ENCODE measurements around the gene DNAJC10.
"Not testable (repeated sequence)": the region's sequence is repeated elsewhere in the genome, so short reads cannot be mapped to it uniquely, and the experiment has no call there.

The DNAJC10 gene

GRCh38 chr2:182767578-182767977 lies 51.5 kb downstream of the DNAJC10 start:
- no peak overlapping the region for H3K4me3 ChIP-seq (ENCODE audit: low read depth in 1 of 5, low read length in 5 of 5)
- no peak overlapping the region for H3K9ac ChIP-seq (ENCODE audit: low read length in 5 of 5)
- peaks cover 0 to 2% (median 0%) of the 10 kb centered on the region in 5 donors for H3K9me3 ChIP-seq (ENCODE audit: control insufficient read depth in 5 of 5, low read length in 5 of 5)
- peaks cover 0 to 3% (median 0%) of the 10 kb centered on the region in 5 donors for H3K4me1 ChIP-seq (ENCODE audit: control insufficient read depth in 5 of 5, insufficient read depth in 5 of 5, low read length in 5 of 5)
- no peaks in the 10 kb centered on the region for H3K27me3 ChIP-seq (ENCODE audit: control insufficient read depth in 5 of 5, insufficient read depth in 4 of 5, low read length in 5 of 5)
- H3K36me3 ChIP-seq (ENCODE audit: control insufficient read depth in 5 of 5, insufficient read depth in 5 of 5, low read length in 5 of 5), result peaks cover 5 to 29% (median 14%) of the 10 kb centered on the region in 5 donors
- no peak overlapping the region for H3K27ac ChIP-seq (ENCODE audit: low read depth, low read length)

DNA sequence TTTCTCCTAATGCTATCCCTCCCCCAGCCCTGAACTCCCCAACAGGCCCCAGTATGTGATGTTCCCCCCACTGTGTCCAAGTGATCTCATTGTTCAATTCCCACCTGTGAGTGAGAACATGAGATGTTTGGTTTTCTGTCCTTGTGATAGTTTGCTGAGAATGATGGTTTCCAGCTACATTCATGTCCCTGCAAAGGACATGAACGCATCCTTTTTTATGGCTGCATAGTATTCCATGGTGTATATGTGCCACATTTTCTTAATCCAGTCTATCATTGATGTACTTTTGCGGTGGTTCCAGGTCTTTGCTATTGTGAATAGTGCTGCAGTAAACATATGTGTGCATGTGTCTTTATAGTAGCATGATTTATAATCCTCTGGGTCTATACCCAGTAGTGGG lies 52.9 kb downstream of the DNAJC10 start:
- not testable (repeated sequence) for H3K27ac ChIP-seq (ENCODE audit: low read depth, low read length); H3K9ac ChIP-seq (ENCODE audit: low read length in 5 of 5); H3K9me3 ChIP-seq (ENCODE audit: control insufficient read depth in 5 of 5, low read length in 5 of 5); H3K4me1 ChIP-seq (ENCODE audit: control insufficient read depth in 5 of 5, insufficient read depth in 5 of 5, low read length in 5 of 5); H3K27me3 ChIP-seq (ENCODE audit: control insufficient read depth in 5 of 5, insufficient read depth in 4 of 5, low read length in 5 of 5); H3K4me3 ChIP-seq (ENCODE audit: low read depth in 1 of 5, low read length in 5 of 5)
- H3K36me3 ChIP-seq (ENCODE audit: control insufficient read depth in 5 of 5, insufficient read depth in 5 of 5, low read length in 5 of 5), result peaks cover 0 to 20% (median 7%) of the 10 kb centered on the region in 5 donors

- no peaks in the 10 kb centered on the region for H3K27me3 ChIP-seq (ENCODE audit: control insufficient read depth in 5 of 5, insufficient read depth in 4 of 5, low read length in 5 of 5)
- H3K4me1 ChIP-seq (ENCODE audit: control insufficient read depth in 5 of 5, insufficient read depth in 5 of 5, low read length in 5 of 5), result no peaks in the 10 kb centered on the region
- H3K27ac ChIP-seq (ENCODE audit: low read depth, low read length), result no peak overlapping the region
- no peaks in the 10 kb centered on the region for H3K9me3 ChIP-seq (ENCODE audit: control insufficient read depth in 5 of 5, low read length in 5 of 5)
- peaks cover 15 to 39% (median 26%) of the 10 kb centered on the region in 5 donors for H3K36me3 ChIP-seq (ENCODE audit: control insufficient read depth in 5 of 5, insufficient read depth in 5 of 5, low read length in 5 of 5)
- no peak overlapping the region for H3K4me3 ChIP-seq (ENCODE audit: low read depth in 1 of 5, low read length in 5 of 5)
- no peak overlapping the region for H3K9ac ChIP-seq (ENCODE audit: low read length in 5 of 5)
These were observed 63.3 kb downstream of the DNAJC10 start for GRCh38 chr2:182779323-182779722.

DNA sequence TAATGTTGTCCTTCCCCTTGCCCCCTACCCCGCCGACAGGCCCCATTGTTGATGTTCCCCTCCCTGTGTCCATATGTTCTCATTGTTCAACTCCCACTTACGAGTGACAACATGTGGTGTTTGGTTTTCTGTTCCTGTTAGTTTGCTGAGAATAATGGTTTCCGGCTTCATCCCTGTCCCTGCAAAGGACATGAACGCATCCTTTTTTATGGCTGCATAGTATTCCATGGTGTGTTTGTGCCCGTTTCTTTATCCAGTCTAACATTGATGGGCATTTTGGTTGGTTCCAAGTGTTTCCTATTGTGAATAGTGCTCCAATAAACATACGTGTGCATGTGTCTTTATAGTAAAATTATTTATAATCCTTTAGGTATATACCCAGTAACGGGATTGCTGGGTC lies 65.0 kb downstream of the DNAJC10 start:
- not testable (repeated sequence) for H3K27me3 ChIP-seq (ENCODE audit: control insufficient read depth in 5 of 5, insufficient read depth in 4 of 5, low read length in 5 of 5); H3K9ac ChIP-seq (ENCODE audit: low read length in 5 of 5); H3K27ac ChIP-seq (ENCODE audit: low read depth, low read length); H3K4me3 ChIP-seq (ENCODE audit: low read depth in 1 of 5, low read length in 5 of 5); H3K4me1 ChIP-seq (ENCODE audit: control insufficient read depth in 5 of 5, insufficient read depth in 5 of 5, low read length in 5 of 5); H3K9me3 ChIP-seq (ENCODE audit: control insufficient read depth in 5 of 5, low read length in 5 of 5)
- peaks cover 11 to 31% (median 22%) of the 10 kb centered on the region in 5 donors for H3K36me3 ChIP-seq (ENCODE audit: control insufficient read depth in 5 of 5, insufficient read depth in 5 of 5, low read length in 5 of 5)

DNA sequence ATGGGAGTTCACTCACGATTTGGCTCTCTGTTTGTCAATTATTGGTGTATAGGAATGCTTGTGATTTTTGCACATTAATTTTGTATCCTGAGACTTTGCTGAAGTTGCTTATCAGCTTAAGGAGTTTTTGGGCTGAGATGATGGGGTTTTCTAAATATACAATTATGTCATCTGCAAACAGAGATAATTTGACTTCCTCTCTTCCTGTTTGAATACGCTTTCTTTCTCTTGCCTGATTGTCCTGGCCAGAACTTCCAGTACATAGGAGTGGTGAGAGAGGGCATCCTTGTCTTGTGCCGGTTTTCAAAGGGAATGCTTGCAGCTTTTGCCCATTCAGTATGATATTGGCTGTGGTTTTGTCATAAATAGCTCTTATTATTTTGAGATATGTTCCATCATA lies 66.6 kb downstream of the DNAJC10 start:
- not testable (repeated sequence) for H3K9me3 ChIP-seq (ENCODE audit: control insufficient read depth in 5 of 5, low read length in 5 of 5); H3K9ac ChIP-seq (ENCODE audit: low read length in 5 of 5); H3K27ac ChIP-seq (ENCODE audit: low read depth, low read length); H3K4me3 ChIP-seq (ENCODE audit: low read depth in 1 of 5, low read length in 5 of 5); H3K4me1 ChIP-seq (ENCODE audit: control insufficient read depth in 5 of 5, insufficient read depth in 5 of 5, low read length in 5 of 5); H3K27me3 ChIP-seq (ENCODE audit: control insufficient read depth in 5 of 5, insufficient read depth in 4 of 5, low read length in 5 of 5)
- peaks cover 7 to 18% (median 12%) of the 10 kb centered on the region in 5 donors for H3K36me3 ChIP-seq (ENCODE audit: control insufficient read depth in 5 of 5, insufficient read depth in 5 of 5, low read length in 5 of 5)

DNA sequence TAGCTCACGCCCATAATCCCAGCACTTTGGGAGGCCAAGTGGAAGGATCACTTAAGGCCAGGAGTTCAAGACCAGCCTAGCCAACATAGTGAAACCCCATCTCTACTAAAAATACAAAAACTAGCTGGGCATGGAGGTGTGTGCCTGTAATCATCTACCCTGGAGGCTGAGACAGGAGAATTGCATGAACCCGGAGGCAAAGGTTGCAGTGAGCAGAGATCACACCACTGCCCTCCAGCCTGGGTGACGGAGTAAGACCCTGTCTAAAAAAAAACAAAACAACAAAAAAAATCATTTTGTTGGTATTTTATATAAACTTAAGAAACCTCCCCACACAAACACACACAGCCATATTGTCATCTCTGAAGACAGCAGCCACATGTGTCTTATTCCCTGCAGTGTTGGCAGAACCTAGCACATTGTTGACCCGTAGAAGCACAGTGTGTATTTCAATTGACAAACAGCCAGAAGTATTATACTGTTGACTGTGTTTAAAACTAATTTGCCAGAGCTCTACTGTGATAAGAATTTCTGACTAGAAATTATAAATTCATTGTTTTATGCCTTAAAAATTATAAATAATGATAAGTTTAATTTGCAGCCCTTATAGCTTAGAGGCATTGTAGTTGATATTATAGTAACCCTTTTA lies 68.1 kb downstream of the DNAJC10 start:
- H3K4me3 ChIP-seq (ENCODE audit: low read depth in 1 of 5, low read length in 5 of 5), result no peak overlapping the region
- no peak overlapping the region for H3K27ac ChIP-seq (ENCODE audit: low read depth, low read length)
- H3K4me1 ChIP-seq (ENCODE audit: control insufficient read depth in 5 of 5, insufficient read depth in 5 of 5, low read length in 5 of 5), result no peaks in the 10 kb centered on the region
- H3K27me3 ChIP-seq (ENCODE audit: control insufficient read depth in 5 of 5, insufficient read depth in 4 of 5, low read length in 5 of 5), result no peaks in the 10 kb centered on the region
- peaks cover 3 to 9% (median 5%) of the 10 kb centered on the region in 5 donors for H3K36me3 ChIP-seq (ENCODE audit: control insufficient read depth in 5 of 5, insufficient read depth in 5 of 5, low read length in 5 of 5)
- H3K9ac ChIP-seq (ENCODE audit: low read length in 5 of 5), result no peak overlapping the region
- H3K9me3 ChIP-seq (ENCODE audit: control insufficient read depth in 5 of 5, low read length in 5 of 5), result no peaks in the 10 kb centered on the region

DNA sequence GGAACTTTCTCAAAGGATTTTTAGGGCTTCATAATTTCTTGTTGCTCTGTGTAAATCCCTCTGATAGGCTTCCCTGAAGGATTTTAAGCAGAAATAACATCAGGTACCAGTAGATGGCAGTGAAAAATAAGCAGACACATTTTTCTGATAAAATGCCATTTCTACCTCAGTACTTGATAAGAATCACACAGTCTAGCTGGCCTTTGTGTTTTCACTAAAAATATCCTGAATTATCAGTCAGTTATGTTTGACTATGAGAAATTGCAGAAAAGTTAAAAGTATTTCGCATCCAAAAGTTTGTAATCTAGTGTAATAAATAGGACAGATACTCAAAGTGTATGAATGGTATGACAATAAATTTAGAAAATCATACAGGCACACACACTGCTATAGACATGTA lies 68.7 kb downstream of the DNAJC10 start:
- Histone ChIP-seq H3K36me3 (ENCODE audit: control insufficient read depth in 5 of 5, insufficient read depth in 5 of 5, low read length in 5 of 5) (peaks cover 3 to 8% (median 3%) of the 10 kb centered on the region in 5 donors), H3K9me3 (ENCODE audit: control insufficient read depth in 5 of 5, low read length in 5 of 5) (no peaks in the 10 kb centered on the region), H3K4me1 (ENCODE audit: control insufficient read depth in 5 of 5, insufficient read depth in 5 of 5, low read length in 5 of 5) (no peaks in the 10 kb centered on the region), H3K27ac (ENCODE audit: low read depth, low read length) (no peak overlapping the region), H3K4me3 (ENCODE audit: low read depth in 1 of 5, low read length in 5 of 5) (no peak overlapping the region), H3K27me3 (ENCODE audit: control insufficient read depth in 5 of 5, insufficient read depth in 4 of 5, low read length in 5 of 5) (no peaks in the 10 kb centered on the region), H3K9ac (ENCODE audit: low read length in 5 of 5) (no peak overlapping the region)

GRCh38 chr2:182792441-182792840 lies 76.4 kb downstream of the DNAJC10 start:
- Histone ChIP-seq H3K27ac (ENCODE audit: low read depth, low read length) (no peak overlapping the region), H3K9me3 (ENCODE audit: control insufficient read depth in 5 of 5, low read length in 5 of 5) (no peaks in the 10 kb centered on the region), H3K4me1 (ENCODE audit: control insufficient read depth in 5 of 5, insufficient read depth in 5 of 5, low read length in 5 of 5) (peaks cover 0 to 5% (median 0%) of the 10 kb centered on the region in 5 donors), H3K27me3 (ENCODE audit: control insufficient read depth in 5 of 5, insufficient read depth in 4 of 5, low read length in 5 of 5) (peaks cover 0 to 4% (median 0%) of the 10 kb centered on the region in 5 donors), H3K36me3 (ENCODE audit: control insufficient read depth in 5 of 5, insufficient read depth in 5 of 5, low read length in 5 of 5) (no peaks in the 10 kb centered on the region), H3K4me3 (ENCODE audit: low read depth in 1 of 5, low read length in 5 of 5) (no peak overlapping the region), H3K9ac (ENCODE audit: low read length in 5 of 5) (no peak overlapping the region)

DNA sequence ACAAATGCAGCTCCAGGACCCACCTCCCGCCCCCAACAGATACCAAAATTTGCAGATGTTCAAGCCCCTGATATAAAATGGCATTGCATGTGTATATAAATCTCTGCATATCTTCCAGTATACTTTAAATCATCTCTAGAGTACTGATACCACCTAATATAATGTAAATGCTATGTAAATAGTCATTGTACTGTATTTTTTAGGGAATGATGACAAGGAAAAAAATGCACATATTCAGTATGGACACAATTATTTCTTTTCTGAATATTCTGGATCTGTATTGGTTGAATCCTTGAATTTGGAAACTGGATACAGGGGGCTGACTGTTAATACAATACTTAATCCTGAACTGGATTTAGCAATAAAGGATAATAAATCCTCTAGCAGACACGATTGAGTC lies 82.7 kb downstream of the DNAJC10 start:
- Histone ChIP-seq H3K27me3 (ENCODE audit: control insufficient read depth in 5 of 5, insufficient read depth in 4 of 5, low read length in 5 of 5) (peaks cover 0 to 4% (median 2%) of the 10 kb centered on the region in 5 donors), H3K4me1 (ENCODE audit: control insufficient read depth in 5 of 5, insufficient read depth in 5 of 5, low read length in 5 of 5) (peaks cover 0 to 4% (median 0%) of the 10 kb centered on the region in 5 donors), H3K9ac (ENCODE audit: low read length in 5 of 5) (no peak overlapping the region), H3K36me3 (ENCODE audit: control insufficient read depth in 5 of 5, insufficient read depth in 5 of 5, low read length in 5 of 5) (no peaks in the 10 kb centered on the region), H3K9me3 (ENCODE audit: control insufficient read depth in 5 of 5, low read length in 5 of 5) (no peaks in the 10 kb centered on the region), H3K4me3 (ENCODE audit: low read depth in 1 of 5, low read length in 5 of 5) (no peak overlapping the region), H3K27ac (ENCODE audit: low read depth, low read length) (no peak overlapping the region)

DNA sequence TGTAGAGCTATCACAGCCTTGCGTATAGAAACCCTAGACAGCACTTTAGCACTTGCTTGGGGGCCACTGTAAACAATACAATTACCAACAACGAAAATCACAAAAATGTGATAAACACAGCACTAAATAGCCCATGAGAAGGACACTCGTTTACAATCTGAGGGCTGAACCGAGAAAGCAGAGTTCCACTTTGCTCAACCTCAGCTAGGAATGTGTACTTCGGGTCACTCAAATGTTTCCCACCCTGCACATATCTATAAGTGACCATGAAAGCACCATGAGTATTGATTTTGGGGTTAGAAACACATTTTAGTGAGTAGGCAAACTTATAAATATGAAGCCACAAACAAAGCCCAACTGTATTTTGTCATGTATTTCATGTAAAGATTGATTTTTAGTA lies 88.1 kb downstream of the DNAJC10 start:
- Histone ChIP-seq H3K9ac (ENCODE audit: low read length in 5 of 5) (no peak overlapping the region), H3K27ac (ENCODE audit: low read depth, low read length) (no peak overlapping the region), H3K27me3 (ENCODE audit: control insufficient read depth in 5 of 5, insufficient read depth in 4 of 5, low read length in 5 of 5) (peaks cover 0 to 3% (median 0%) of the 10 kb centered on the region in 5 donors), H3K4me3 (ENCODE audit: low read depth in 1 of 5, low read length in 5 of 5) (no peak overlapping the region), H3K36me3 (ENCODE audit: control insufficient read depth in 5 of 5, insufficient read depth in 5 of 5, low read length in 5 of 5) (no peaks in the 10 kb centered on the region), H3K4me1 (ENCODE audit: control insufficient read depth in 5 of 5, insufficient read depth in 5 of 5, low read length in 5 of 5) (peaks cover 0 to 4% (median 0%) of the 10 kb centered on the region in 5 donors), H3K9me3 (ENCODE audit: control insufficient read depth in 5 of 5, low read length in 5 of 5) (no peaks in the 10 kb centered on the region)

All from subcutaneous abdominal adipose tissue (tissue), 5 donors.